Adrenal gland (tissue), 12 donors: ENCODE results near the gene COL24A1. TPM values are rescaled to one million over a fixed set of nuclear protein-coding genes. Genes with fewer than 3 reads are reported as not detected.

Source experiments
- DNase-seq, 7 donors: peaks; one replicate each; pipeline ENCODE4 v3.0.0-alpha.2; 2019 to 2020
- H3K27ac ChIP-seq, 5 donors: fragments of 200-600 bp; sonication (generic) in 4 of 5; 1 replicate in 3 of 5; 2 replicates in 2 of 5; pipeline versions ENCODE4 v1.5.1 to v1.8.0; 2016 to 2020; ENCODE audit warnings: mild to moderate bottlenecking in 1 of 5
- H3K27me3 ChIP-seq: fragments of 200-600 bp; 2 replicates; pipeline ENCODE4 v1.8.0; 2021
- H3K36me3 ChIP-seq, 2 donors: fragments of 200-600 bp; replicated peaks in 1 of 2; 1 replicate in 1 of 2; 2 replicates in 1 of 2; pipeline versions ENCODE4 v1.5.1 to v1.8.0; 2018 to 2022
- H3K4me1 ChIP-seq, 2 donors: fragments of 200-600 bp; replicated peaks in 1 of 2; 1 replicate in 1 of 2; 2 replicates in 1 of 2; pipeline versions ENCODE4 v1.5.1 to v1.8.0; 2018 to 2021
- H3K4me3 ChIP-seq, 4 donors: fragments of 200-600 bp; sonication (generic) in 3 of 4; one replicate each; pipeline ENCODE4 v1.5.1; 2016 to 2018
- H3K9me3 ChIP-seq, 3 donors: fragments of 200-600 bp; sonication (generic) in 1 of 3; replicated peaks in 1 of 3; 1 replicate in 2 of 3; 2 replicates in 1 of 3; pipeline versions ENCODE4 v1.5.1 to v1.8.0; 2016 to 2021
- CTCF ChIP-seq, 6 experiments: fragments of 450-650 bp in 4 of 6; fragments of 200-600 bp in 2 of 6; sonication (generic) in 1 of 6; IDR thresholded peaks; 1 replicate in 5 of 6; 2 replicates in 1 of 6; pipeline versions ENCODE4 v1.5.1 to v1.8.0; 2016 to 2021; ENCODE audit warnings: antibody characterized with exemption in 6 of 6, mild to moderate bottlenecking in 2 of 6, moderate library complexity in 1 of 6
- POLR2A ChIP-seq, 2 donors: fragments of 450-650 bp; IDR thresholded peaks; one replicate each; pipeline ENCODE4 v1.6.1; 2017; ENCODE audit warnings: antibody characterized with exemption in 2 of 2, mild to moderate bottlenecking in 2 of 2, moderate library complexity in 1 of 2
- WGBS, 4 donors: extraction: QIAGEN DNeasy Blood & Tissue Kit in 2 of 4; methylation state at CpG; one replicate each; pipeline versions ENCODE4 v1.1.5 to v1.1.7; 2013 to 2017; 5-methylcytosine and 5-hydroxymethylcytosine counted together
- intact Hi-C, 2 donors: fragments of 100-400 bp; cut with DNase I; formaldehyde crosslinking; loops; one replicate each; pipeline versions ENCODE4 v1.14.1 to v1.15.0; 2022 to 2023
- polyA plus RNA-seq, 3 donors: library from polyadenylated mRNA; stranded (reverse); fragments of 200-250 nt in 2 of 3; fragments of 350-450 nt in 1 of 3; fragmentation: Illumina TruSeq in 1 of 3; extraction: RNeasy Lipid Tissue Mini Kit (QIAGEN cat#74804) in 1 of 3; gene quantifications; one replicate each; pipeline ENCODE4 v1.2.3, GENCODE V29; 2013 to 2014
- total RNA-seq, 9 donors: library from RNA; depleted of rRNA in 4 of 9; stranded (reverse); fragments of >200 nt in 4 of 9; fragments of 120-200 nt in 1 of 9; fragmentation: NEBNext Ultra II Directional in 1 of 9; extraction: Animal tissue kit (Norgen Biotek cat#: 25700) in 1 of 9; gene quantifications; one replicate each; pipeline versions ENCODE4 v1.1.0 to v1.2.4, GENCODE V29; 2013 to 2023
- donor health status: healthy with polysubstance abuse.
- donor health status: Bipolar disorder and iron deficiency.
- donor health status: DM: yes; HTN: yes; CAD: no.
- donor health status: DM: no; HTN: no; CAD: no.
- donor health status: DM: no; HTN: no; CAD: no.
- donor health status: DM: yes; HTN: yes; CAD: no.

Gene COL24A1
- total and polyA plus RNA-seq, 12 donors = 0.02 to 0.50 (median 0.11) TPM; not detected in 3

- Histone ChIP-seq H3K36me3 (no peaks in the 10 kb centered on the region), H3K9me3 (no peaks in the 10 kb centered on the region), H3K4me3 (no peak overlapping the region), H3K27me3 (no peaks in the 10 kb centered on the region), H3K27ac (no peak overlapping the region), H3K4me1 (no peaks in the 10 kb centered on the region)
- TF ChIP-seq POLR2A (IDR thresholded peaks at IDR 0.05) (no peak), CTCF (IDR thresholded peaks at IDR 0.05) (no peak)
- intact Hi-C loops = no loop called here
- no peak for DNase-seq
- WGBS, 4 donors = 72 to 92% (median 79%) methylated on average over 2 of the region's 2 CpGs
These were observed 8.8 kb downstream of the COL24A1 start for GRCh38 chr1:86147755-86148154.

- H3K4me1 ChIP-seq = no peaks in the 10 kb centered on the region
- no peak overlapping the region for H3K27ac ChIP-seq
- TF ChIP-seq CTCF (IDR thresholded peaks at IDR 0.05) = no peak
- TF ChIP-seq POLR2A (IDR thresholded peaks at IDR 0.05) = no peak
- H3K4me3 ChIP-seq = no peak overlapping the region
- intact Hi-C loops = no loop called here
- H3K9me3 ChIP-seq = no peaks in the 10 kb centered on the region
- DNase-seq = no peak
- H3K27me3 ChIP-seq = no peaks in the 10 kb centered on the region
- H3K36me3 ChIP-seq = no peaks in the 10 kb centered on the region
- 60 to 80% (median 66%) methylated on average over 2 of the region's 2 CpGs for WGBS, 4 donors
These were observed 10.0 kb downstream of the COL24A1 start for GRCh38 chr1:86146566-86146965.

- intact Hi-C loops = no loop called here
- H3K36me3 ChIP-seq = no peaks in the 10 kb centered on the region
- no peak overlapping the region for H3K27ac ChIP-seq
- DNase-seq = no peak
- no peaks in the 10 kb centered on the region for H3K4me1 ChIP-seq
- H3K4me3 ChIP-seq = no peak overlapping the region
- TF ChIP-seq POLR2A (IDR thresholded peaks at IDR 0.05) (no peak), CTCF (IDR thresholded peaks at IDR 0.05) (no peak)
- 45 to 59% (median 51%) methylated on average over 3 of the region's 3 CpGs for WGBS, 4 donors
- H3K27me3 ChIP-seq = no peaks in the 10 kb centered on the region
- H3K9me3 ChIP-seq = no peaks in the 10 kb centered on the region
These were observed 16.2 kb downstream of the COL24A1 start for GRCh38 chr1:86140281-86140880.

GRCh38 chr1:86138746-86139145 lies 17.8 kb downstream of the COL24A1 start:
- Histone ChIP-seq H3K27me3 (no peaks in the 10 kb centered on the region), H3K27ac (no peak overlapping the region), H3K9me3 (no peaks in the 10 kb centered on the region), H3K4me3 (no peak overlapping the region), H3K36me3 (no peaks in the 10 kb centered on the region), H3K4me1 (no peaks in the 10 kb centered on the region)
- DNase-seq = no peak
- 60 to 68% (median 63%) methylated on average over 3 of the region's 3 CpGs for WGBS, 4 donors
- TF ChIP-seq CTCF (IDR thresholded peaks at IDR 0.05) (no peak), POLR2A (IDR thresholded peaks at IDR 0.05) (no peak)
- intact Hi-C loops = no loop called here
